K562 (cell line): ENCODE measurements around the gene DUSP28. TPM values are rescaled to one million over a fixed set of nuclear protein-coding genes. Genes with fewer than 3 reads are reported as not detected.

ENCODE experiments used
- ATF7 ChIP-seq: fragments of 450-650 bp; IDR thresholded peaks from 2 replicates; pipeline ENCODE4 v1.7.1; 2014; ENCODE audit warnings: mild to moderate bottlenecking, moderate library complexity
- EHMT2 ChIP-seq: fragments of 450-650 bp; IDR thresholded peaks from 2 replicates; pipeline ENCODE4 v1.6.1; 2018; ENCODE audit warnings: antibody characterized with exemption
- ELF1 ChIP-seq: fragments of 200-800 bp; sonication (Bioruptor generic); IDR thresholded peaks from 2 replicates; pipeline ENCODE4 v1.6.1; 2016; ENCODE audit warnings: missing genetic modification characterization, missing compliant biosample characterization
- ETV5 ChIP-seq: sonication (generic); formaldehyde crosslinking; IDR thresholded peaks from 2 replicates; pipeline ENCODE4 v1.4.0; 2020; ENCODE audit warnings: low read depth, mild to moderate bottlenecking, missing genetic modification reagents
- MAFK ChIP-seq: IDR thresholded peaks from 2 replicates; pipeline ENCODE4 v1.6.1; 2011; ENCODE audit warnings: low read length, improper control_type of control experiment
- MYC ChIP-seq, 2 experiments: fragments of 250-450 bp in 1 of 2; sonication (Bioruptor Pico) in 1 of 2; IDR thresholded peaks; 2 replicates each; pipeline versions ENCODE4 v1.5.1 to v1.6.1; 2012 to 2021; ENCODE audit warnings: low read depth in 2 of 2, borderline replicate concordance in 1 of 2, improper control_type of control experiment in 1 of 2, low read length in 1 of 2, mild to moderate bottlenecking in 1 of 2, moderate library complexity in 1 of 2
- NRF1 ChIP-seq, 2 experiments: fragments of 450-650 bp; IDR thresholded peaks in 1 of 2; conservative IDR thresholded peaks in 1 of 2; 2 replicates each; pipeline ENCODE4 v1.6.1; 2014; ENCODE audit warnings: mild to moderate bottlenecking in 2 of 2
- NUFIP1 ChIP-seq: fragments of 450-650 bp; IDR thresholded peaks from 2 replicates; pipeline ENCODE4 v1.6.1; 2018; ENCODE audit not compliant: partially characterized antibody
- RFX5 ChIP-seq: IDR thresholded peaks from 2 replicates; pipeline ENCODE4 v1.6.1; 2011; ENCODE audit warnings: low read depth, mild to moderate bottlenecking, improper control_type of control experiment, low read length
- SMC3 ChIP-seq: conservative IDR thresholded peaks from 2 replicates; pipeline ENCODE4 v1.6.1; 2011; ENCODE audit warnings: low read depth, low read length, improper control_type of control experiment; ENCODE audit not compliant: insufficient read depth
- SP2 ChIP-seq: IDR thresholded peaks from 2 replicates; pipeline ENCODE4 v1.6.1; 2011; ENCODE audit warnings: mild to moderate bottlenecking, low read depth, low read length, moderate library complexity; ENCODE audit not compliant: poor library complexity, severe bottlenecking; ENCODE audit errors: extremely low read depth
- SRSF3 ChIP-seq: fragments of 200-400 bp; formaldehyde crosslinking; IDR thresholded peaks from 2 replicates; pipeline ENCODE4 v1.6.1; 2016; ENCODE audit warnings: mild to moderate bottlenecking, low read length, moderate library complexity; ENCODE audit not compliant: insufficient read depth
- STAG1 ChIP-seq: sonication (generic); formaldehyde crosslinking; IDR thresholded peaks from 2 replicates; pipeline ENCODE4 v1.5.0; 2020; ENCODE audit warnings: missing genetic modification reagents, borderline replicate concordance
- XRCC3 ChIP-seq: fragments of 450-650 bp; IDR thresholded peaks from 2 replicates; pipeline ENCODE4 v1.6.1; 2017; ENCODE audit warnings: mild to moderate bottlenecking, moderate library complexity
- ZNF668 ChIP-seq: fragments of 250-450 bp; sonication (Bioruptor Pico); IDR thresholded peaks from 2 replicates; pipeline ENCODE4 v1.8.0; 2022; ENCODE audit warnings: mild to moderate bottlenecking, inconsistent platforms
- polyA plus RNA-seq, 8 experiments: library from polyadenylated mRNA; depleted of rRNA in 4 of 8; stranded (reverse) in 5 of 8; unstranded in 3 of 8; fragments of >200 nt; fragmentation: Nextera tagmentation in 2 of 8; fragmentation: Illumina TruSeq in 1 of 8; extraction: Ambion mirVana in 2 of 8; extraction: Trizol in 1 of 8; gene quantifications; 2 replicates each; pipeline versions ENCODE4 v1.2.1 to v1.2.3, GENCODE V29; 2011 to 2014; ENCODE audit warnings: inconsistent platforms in 1 of 8, missing spikeins in 1 of 8
- total RNA-seq, 7 experiments: library from RNA; depleted of rRNA in 6 of 7; stranded (reverse); fragments of >200 nt in 6 of 7; fragmentation: Illumina TruSeq in 2 of 7; extraction: Trizol in 2 of 7; gene quantifications; 2 replicates each; pipeline versions ENCODE4 v1.2.1 to v1.2.3, GENCODE V29; 2011 to 2021; ENCODE audit warnings: low replicate concordance in 1 of 7
- TF ChIP-seq, protein P1 (sequence below), 3 experiments: fragments of 200-800 bp in 1 of 3; sonication (Bioruptor generic) in 1 of 3; sonication (generic) in 1 of 3; formaldehyde crosslinking in 1 of 3; IDR thresholded peaks; 2 replicates each; pipeline versions ENCODE4 v1.6.1 to v1.8.0; 2016 to 2022; ENCODE audit warnings: mild to moderate bottlenecking in 2 of 3, missing compliant biosample characterization in 2 of 3, missing genetic modification characterization in 2 of 3, missing genetic modification reagents in 1 of 3
- TF ChIP-seq, protein P2 (sequence below): fragments of 250-450 bp; sonication (Bioruptor Pico); IDR thresholded peaks from 2 replicates; pipeline ENCODE4 v1.8.0; 2022; ENCODE audit warnings: moderate library complexity, mild to moderate bottlenecking, inconsistent platforms
- TF ChIP-seq, protein P3 (sequence below): sonication (generic); formaldehyde crosslinking; IDR thresholded peaks from 2 replicates; pipeline ENCODE4 v1.8.1; 2022; ENCODE audit warnings: missing genetic modification reagents

The DUSP28 gene
- total and polyA plus RNA-seq, 9 of the 15 experiments (the other 6 are each of a cell fraction or from before 2014, with no cell fraction given): 2.8 to 8.1 (median 4.2) TPM

DNA sequence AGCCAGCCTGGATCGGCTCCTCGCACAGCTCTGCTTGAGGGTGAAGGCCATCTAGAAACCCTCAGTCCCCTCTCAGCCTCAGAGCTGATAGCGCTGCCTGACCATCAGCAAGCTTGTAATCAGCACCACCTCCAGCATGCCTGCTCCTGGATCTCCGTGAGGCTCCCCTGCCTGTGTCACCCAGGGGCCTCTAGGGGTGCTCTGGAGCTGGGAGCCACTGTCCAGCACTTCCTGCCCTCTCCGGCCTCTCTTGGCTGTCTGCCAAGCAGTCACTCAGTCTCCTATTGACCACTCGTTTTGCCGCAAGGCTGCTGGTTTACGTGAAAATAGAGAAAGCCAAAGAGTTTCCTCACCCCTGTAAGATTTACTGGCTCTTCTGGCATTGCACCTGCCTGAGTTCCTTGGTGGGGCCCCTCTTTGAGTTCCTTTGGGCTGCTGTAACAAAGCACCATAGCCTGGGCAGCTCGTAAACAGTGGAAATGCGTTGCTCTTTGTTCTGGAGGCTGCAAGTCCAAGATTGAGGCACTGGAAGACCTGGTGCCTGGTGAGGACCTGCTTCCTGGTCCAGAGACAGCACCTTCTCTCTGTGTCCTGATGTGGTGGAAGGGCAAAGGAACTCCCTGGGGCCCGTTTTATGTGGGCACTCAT is 44.3 kb downstream of the DUSP28 start (continued):
- TF ChIP-seq, protein P1, sequence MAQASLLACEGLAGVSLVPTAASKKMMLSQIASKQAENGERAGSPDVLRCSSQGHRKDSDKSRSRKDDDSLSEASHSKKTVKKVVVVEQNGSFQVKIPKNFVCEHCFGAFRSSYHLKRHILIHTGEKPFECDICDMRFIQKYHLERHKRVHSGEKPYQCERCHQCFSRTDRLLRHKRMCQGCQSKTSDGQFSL (CRISPR knock-in tag; IDR thresholded peaks at IDR 0.05): no peak
- TF ChIP-seq, protein P1 (tag; IDR thresholded peaks at IDR 0.05): no peak
- TF ChIP-seq, protein P2, sequence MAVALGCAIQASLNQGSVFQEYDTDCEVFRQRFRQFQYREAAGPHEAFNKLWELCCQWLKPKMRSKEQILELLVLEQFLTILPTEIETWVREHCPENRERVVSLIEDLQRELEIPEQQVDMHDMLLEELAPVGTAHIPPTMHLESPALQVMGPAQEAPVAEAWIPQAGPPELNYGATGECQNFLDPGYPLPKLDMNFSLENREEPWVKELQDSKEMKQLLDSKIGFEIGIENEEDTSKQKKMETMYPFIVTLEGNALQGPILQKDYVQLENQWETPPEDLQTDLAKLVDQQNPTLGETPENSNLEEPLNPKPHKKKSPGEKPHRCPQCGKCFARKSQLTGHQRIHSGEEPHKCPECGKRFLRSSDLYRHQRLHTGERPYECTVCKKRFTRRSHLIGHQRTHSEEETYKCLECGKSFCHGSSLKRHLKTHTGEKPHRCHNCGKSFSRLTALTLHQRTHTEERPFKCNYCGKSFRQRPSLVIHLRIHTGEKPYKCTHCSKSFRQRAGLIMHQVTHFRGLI (CRISPR knock-in tag): no peak
- no peak for TF ChIP-seq SRSF3
- 0 out of 2 replicates have a peak, but pooled peaks have one; percentile 28 for TF ChIP-seq MYC (IDR thresholded peaks at IDR 0.05; ENCODE audit: low read depth, low read length)
- TF ChIP-seq MYC (CRISPR knock-in tag; IDR thresholded peaks at IDR 0.05; ENCODE audit: borderline replicate concordance, low read depth): no peak
- no peak for TF ChIP-seq XRCC3
- TF ChIP-seq NRF1 (conservative IDR thresholded peaks at IDR 0.05 in 1 of 2, IDR thresholded peaks at IDR 0.05 in 1 of 2): peak; percentile 3 to 35; a peak in 1 of 4 replicates
- TF ChIP-seq MAFK: no peak
- peak; percentile 85 for TF ChIP-seq ETV5 (CRISPR knock-in tag)
- TF ChIP-seq SP2: peak; percentile 43
- TF ChIP-seq ATF7: peak; percentile 65
- peak; percentile 37 for TF ChIP-seq SMC3
- peak; percentile 84 for TF ChIP-seq ELF1 (tag)
- no peak for TF ChIP-seq ZNF668 (CRISPR knock-in tag)
- no peak for TF ChIP-seq NUFIP1
- TF ChIP-seq EHMT2: peak; percentile 40; the same call in 1 of the 2 replicates
- no peak for TF ChIP-seq STAG1 (CRISPR knock-in tag)
- TF ChIP-seq, protein P3, sequence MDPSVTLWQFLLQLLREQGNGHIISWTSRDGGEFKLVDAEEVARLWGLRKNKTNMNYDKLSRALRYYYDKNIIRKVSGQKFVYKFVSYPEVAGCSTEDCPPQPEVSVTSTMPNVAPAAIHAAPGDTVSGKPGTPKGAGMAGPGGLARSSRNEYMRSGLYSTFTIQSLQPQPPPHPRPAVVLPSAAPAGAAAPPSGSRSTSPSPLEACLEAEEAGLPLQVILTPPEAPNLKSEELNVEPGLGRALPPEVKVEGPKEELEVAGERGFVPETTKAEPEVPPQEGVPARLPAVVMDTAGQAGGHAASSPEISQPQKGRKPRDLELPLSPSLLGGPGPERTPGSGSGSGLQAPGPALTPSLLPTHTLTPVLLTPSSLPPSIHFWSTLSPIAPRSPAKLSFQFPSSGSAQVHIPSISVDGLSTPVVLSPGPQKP (CRISPR knock-in tag): no peak
- TF ChIP-seq RFX5: no peak
